GM23248 (cell line): Measurements from ENCODE around the gene RPGRIP1L.

Experiments
- EZH2 ChIP-seq: fragments of 200-600 bp; sonication (generic); IDR thresholded peaks from 2 replicates; pipeline ENCODE4 v1.6.1; 2018; ENCODE audit warnings: antibody characterized with exemption, mild to moderate bottlenecking; ENCODE audit not compliant: insufficient read depth, poor library complexity, severe bottlenecking
- EZH2phosphoT487 ChIP-seq: fragments of 200-600 bp; sonication (generic); IDR thresholded peaks from 2 replicates; pipeline ENCODE4 v1.6.1; 2018; ENCODE audit warnings: antibody characterized with exemption, moderate library complexity, mild to moderate bottlenecking, low read depth; ENCODE audit not compliant: insufficient read depth

- TF ChIP-seq EZH2 (no peak), EZH2phosphoT487 (no peak)
Measured at GRCh38 chr16:53730693-53731092, 27.0 kb upstream of the RPGRIP1L start.
